ENCODE results near the gene GBA3.

Gene GBA3

DNA sequence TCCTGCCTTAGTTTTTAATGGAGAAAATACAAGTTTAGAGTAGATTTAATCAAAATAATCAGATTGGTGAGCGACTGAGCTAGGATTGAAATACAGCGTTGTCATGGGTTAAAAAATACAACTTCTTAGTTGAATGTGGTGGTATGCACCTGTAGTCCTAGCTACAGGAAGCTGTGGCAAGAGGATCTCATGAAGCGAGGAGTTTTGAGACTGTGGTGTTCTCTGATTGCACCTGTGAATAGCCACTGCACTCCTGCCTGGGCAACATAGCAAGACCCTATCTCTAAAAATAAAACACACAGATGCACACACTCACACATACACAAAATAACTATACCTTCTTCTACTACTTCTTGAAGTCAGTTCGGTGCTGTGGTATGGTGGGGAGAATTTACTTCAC is 19.8 kb upstream of the GBA3 start:
- in situ Hi-C loops (cut with MboI; ENCODE audit: low sequenced_read_pairs, unreplicated experiment): no loop called here
- DNase-seq (ENCODE audit: low spot score): no peak
- no peak for TF ChIP-seq CTCF (IDR thresholded peaks at IDR 0.05; ENCODE audit: borderline replicate concordance, control extremely low read depth, extremely low read depth, insufficient read depth, missing control alignments)

GRCh38 chr4:22674700-22675099 is 18.0 kb upstream of the GBA3 start:
- in situ Hi-C loops (cut with MboI; ENCODE audit: low sequenced_read_pairs, unreplicated experiment): loop anchor here (25.0 kb wide), 1 partner anchor 887 kb away; no protein-coding TSS in a partner anchor

DNA sequence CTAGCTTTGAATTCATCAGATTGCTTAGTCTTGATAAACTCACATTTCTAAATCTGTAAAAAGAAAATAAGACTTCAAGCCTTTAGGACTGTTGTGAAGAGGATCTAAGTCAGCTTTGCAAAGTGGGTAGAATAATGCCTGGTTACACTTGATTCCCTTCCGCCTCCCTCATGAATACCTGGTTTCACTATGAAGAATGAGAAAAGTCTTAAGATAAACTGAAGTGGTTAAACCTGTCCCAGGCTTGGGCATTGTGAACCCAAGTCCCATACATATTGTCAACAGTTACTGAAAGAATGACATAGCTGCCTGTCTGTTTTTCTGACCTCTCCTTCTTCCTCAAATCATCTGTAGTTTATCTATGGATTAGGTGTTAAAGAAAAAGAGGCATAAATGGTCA is 16.7 kb upstream of the GBA3 start:
- DNase-seq (ENCODE audit: low spot score): no peak
- in situ Hi-C loops (cut with MboI; ENCODE audit: low sequenced_read_pairs, unreplicated experiment): loop anchor here (25.0 kb wide), 1 partner anchor 889 kb away; no protein-coding TSS in a partner anchor
- no peak for TF ChIP-seq CTCF (IDR thresholded peaks at IDR 0.05; ENCODE audit: borderline replicate concordance, control extremely low read depth, extremely low read depth, insufficient read depth, missing control alignments)

More at GRCh38 chr4:22674700-22675099, 18.0 kb upstream of the GBA3 start:
- TF ChIP-seq CTCF (IDR thresholded peaks at IDR 0.05; ENCODE audit: borderline replicate concordance, control extremely low read depth, extremely low read depth, insufficient read depth, missing control alignments): no peak
- DNase-seq (ENCODE audit: low spot score): no peak

DNA sequence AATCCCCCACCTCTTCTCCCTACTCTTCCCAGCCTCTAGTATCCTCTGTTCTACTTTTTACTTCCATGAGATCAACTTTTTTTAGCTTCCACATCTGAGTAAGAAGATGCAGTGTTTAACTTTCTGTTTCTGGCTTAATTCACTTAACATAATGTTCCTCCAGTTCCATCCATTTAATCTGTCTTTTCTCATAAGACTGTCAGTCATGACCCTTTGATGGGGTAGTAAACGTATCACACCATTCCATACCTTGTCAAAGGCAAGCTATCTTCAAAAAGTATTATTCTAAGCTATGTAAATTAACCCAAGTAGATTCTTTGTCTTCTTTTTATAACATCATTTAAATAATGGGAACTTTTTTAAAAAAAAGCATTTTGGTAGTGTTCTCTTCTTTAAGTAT is 15.0 kb upstream of the GBA3 start:
- in situ Hi-C loops (cut with MboI; ENCODE audit: low sequenced_read_pairs, unreplicated experiment): loop anchor here (25.0 kb wide), 1 partner anchor 890 kb away; no protein-coding TSS in a partner anchor
- TF ChIP-seq CTCF (IDR thresholded peaks at IDR 0.05; ENCODE audit: borderline replicate concordance, control extremely low read depth, extremely low read depth, insufficient read depth, missing control alignments): no peak
- no peak for DNase-seq (ENCODE audit: low spot score)

DNA sequence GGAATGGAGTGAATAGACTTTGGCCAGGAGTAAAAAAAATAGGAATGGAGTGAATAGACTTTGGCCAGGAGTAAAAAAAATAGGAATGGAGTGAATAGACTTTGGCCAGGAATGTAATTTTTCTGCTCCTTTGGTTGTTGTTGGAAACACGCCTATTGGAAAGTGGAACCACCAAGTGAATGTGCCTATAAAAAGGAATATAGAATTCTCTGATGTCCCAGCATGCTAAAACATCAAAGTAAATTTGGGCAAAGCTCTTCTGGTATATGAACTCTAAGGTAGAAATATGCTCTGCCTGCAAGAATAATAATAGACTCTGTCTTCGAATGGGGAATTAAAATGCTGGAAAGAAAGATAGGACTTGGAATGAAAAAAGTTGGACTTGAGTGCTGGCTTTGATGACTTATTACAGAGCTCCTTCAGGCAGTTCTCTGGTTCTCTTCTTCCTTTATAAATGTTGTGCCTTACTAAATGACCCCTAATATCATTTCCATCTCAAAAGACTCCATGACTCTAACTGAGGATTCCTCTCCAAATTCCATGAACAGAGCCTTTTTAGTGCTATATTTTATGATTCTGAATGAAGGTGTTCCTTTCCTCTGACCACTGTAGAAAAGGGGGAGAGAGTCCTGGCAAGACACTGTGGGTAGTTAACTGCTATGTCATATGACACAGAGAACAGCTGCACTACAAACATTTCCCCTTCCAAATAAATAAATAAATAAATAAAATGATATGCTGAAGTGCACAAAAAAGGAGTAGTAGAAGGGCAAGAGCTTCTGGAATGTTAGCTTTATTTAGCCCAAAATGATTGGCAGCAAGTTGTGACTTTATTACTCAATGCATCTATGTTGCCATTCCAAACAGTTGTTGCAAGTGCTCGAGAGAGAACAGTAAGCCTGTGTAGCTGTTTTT is 13.5 kb upstream of the GBA3 start:
- in situ Hi-C loops (cut with MboI; ENCODE audit: low sequenced_read_pairs, unreplicated experiment): loop anchor here (25.0 kb wide), 1 partner anchor 892 kb away; no protein-coding TSS in a partner anchor
- no peak for TF ChIP-seq CTCF (IDR thresholded peaks at IDR 0.05; ENCODE audit: borderline replicate concordance, control extremely low read depth, extremely low read depth, insufficient read depth, missing control alignments)

GRCh38 chr4:22680065-22680642 is 12.6 kb upstream of the GBA3 start:
- in situ Hi-C loops (cut with MboI; ENCODE audit: low sequenced_read_pairs, unreplicated experiment): loop anchor here (25.0 kb wide), 1 partner anchor 893 kb away; no protein-coding TSS in a partner anchor
- no peak for DNase-seq (ENCODE audit: low spot score)
- no peak for TF ChIP-seq CTCF (IDR thresholded peaks at IDR 0.05; ENCODE audit: borderline replicate concordance, control extremely low read depth, extremely low read depth, insufficient read depth, missing control alignments)

More for the DNA sequence above, 13.5 kb upstream of the GBA3 start:
- DNase-seq (ENCODE audit: low spot score): no peak
